GM06990 (cell line): ENCODE data around the gene AKAP6.

Source experiments
- DNase-seq: peaks from one replicate; pipeline ENCODE4 v3.0.0-alpha.2; 2011; ENCODE audit not compliant: insufficient read length; ENCODE audit errors: extremely low read depth
- H3K27me3 ChIP-seq: replicated peaks from 2 replicates; pipeline ENCODE4 v1.6.0; 2011; ENCODE audit warnings: low read length; ENCODE audit not compliant: control insufficient read depth, insufficient read depth
- H3K36me3 ChIP-seq: 2 replicates; pipeline ENCODE4 v1.5.1; 2011; ENCODE audit warnings: low read length; ENCODE audit not compliant: control insufficient read depth, insufficient read depth
- H3K4me3 ChIP-seq: replicated peaks from 2 replicates; pipeline ENCODE4 v1.5.1; 2011; ENCODE audit warnings: low read depth, mild to moderate bottlenecking, control low read depth, low read length
- TF ChIP-seq, protein P1 (sequence below): IDR thresholded peaks from 2 replicates; pipeline ENCODE4 v1.5.1; 2011; ENCODE audit warnings: low read length, control low read depth, mild to moderate bottlenecking, inconsistent platforms; ENCODE audit not compliant: insufficient read depth, poor library complexity, severe bottlenecking

AKAP6 gene

DNA sequence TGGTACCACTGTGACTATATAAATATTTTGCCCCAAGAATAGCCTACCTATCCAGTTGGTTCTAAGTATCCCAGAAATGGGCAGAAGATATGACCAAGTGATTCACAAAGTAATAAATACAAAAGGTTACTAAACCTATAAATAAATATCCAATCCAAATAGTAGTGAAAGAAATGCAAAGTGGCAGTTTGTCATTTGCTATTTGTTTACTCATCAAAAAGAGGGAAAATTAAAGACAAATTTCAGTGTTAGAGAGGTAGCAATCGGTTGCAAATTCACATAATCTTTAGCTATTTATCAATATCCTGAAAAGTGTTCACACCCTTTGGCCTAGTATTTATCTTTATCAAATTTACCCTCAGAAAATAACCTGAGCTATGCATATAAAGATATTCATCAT, 473.2 kb downstream of the AKAP6 start:
- TF ChIP-seq, protein P1, sequence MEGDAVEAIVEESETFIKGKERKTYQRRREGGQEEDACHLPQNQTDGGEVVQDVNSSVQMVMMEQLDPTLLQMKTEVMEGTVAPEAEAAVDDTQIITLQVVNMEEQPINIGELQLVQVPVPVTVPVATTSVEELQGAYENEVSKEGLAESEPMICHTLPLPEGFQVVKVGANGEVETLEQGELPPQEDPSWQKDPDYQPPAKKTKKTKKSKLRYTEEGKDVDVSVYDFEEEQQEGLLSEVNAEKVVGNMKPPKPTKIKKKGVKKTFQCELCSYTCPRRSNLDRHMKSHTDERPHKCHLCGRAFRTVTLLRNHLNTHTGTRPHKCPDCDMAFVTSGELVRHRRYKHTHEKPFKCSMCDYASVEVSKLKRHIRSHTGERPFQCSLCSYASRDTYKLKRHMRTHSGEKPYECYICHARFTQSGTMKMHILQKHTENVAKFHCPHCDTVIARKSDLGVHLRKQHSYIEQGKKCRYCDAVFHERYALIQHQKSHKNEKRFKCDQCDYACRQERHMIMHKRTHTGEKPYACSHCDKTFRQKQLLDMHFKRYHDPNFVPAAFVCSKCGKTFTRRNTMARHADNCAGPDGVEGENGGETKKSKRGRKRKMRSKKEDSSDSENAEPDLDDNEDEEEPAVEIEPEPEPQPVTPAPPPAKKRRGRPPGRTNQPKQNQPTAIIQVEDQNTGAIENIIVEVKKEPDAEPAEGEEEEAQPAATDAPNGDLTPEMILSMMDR = no peak
- DNase-seq = no peak
- Histone ChIP-seq H3K4me3 (no peak overlapping the region), H3K36me3 (no peaks in the 10 kb centered on the region), H3K27me3 (no peaks in the 10 kb centered on the region)

DNA sequence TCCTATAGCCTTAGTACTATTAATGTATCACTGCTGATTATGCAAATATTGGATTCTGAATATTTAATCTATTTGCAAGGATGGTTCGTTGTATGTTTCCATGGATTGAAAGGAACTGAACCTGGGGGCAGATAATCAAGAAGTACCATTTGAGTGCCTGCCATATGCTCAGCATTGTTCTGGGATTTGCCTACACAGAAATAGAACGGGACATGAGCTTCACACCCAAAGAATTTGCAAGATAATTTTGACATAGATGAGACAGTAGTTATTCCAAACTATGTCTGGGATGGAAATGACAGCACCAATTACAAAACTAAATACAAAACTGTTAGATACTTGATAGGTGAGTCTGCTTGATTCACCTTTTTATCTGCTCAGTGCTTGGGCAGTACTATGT, 476.9 kb downstream of the AKAP6 start:
- TF ChIP-seq, protein P1 = no peak

DNA sequence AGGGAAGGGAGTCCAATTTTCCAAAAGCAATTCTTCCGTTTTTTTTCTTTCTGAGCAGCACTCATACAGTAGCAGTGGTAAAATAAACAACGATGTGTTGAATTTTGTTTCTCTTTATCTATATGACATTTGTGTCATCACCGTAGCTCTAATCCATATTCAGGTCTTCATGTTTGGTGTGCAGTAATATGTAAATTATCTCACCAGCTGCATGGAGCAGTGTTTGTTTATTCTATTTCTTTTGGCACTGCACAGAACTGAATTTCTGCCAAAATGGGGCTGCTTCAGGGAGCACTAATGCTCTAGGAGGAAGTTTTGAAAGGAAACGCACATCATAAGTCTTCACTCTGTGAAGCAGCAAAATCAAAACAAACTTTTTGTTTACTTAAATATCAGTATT, 479.5 kb downstream of the AKAP6 start:
- H3K4me3 ChIP-seq = no peak overlapping the region
- H3K36me3 ChIP-seq = no peaks in the 10 kb centered on the region
- no peak for DNase-seq
- H3K27me3 ChIP-seq = no peaks in the 10 kb centered on the region
- TF ChIP-seq, protein P1 = no peak

More for the DNA sequence above, 476.9 kb downstream of the AKAP6 start:
- DNase-seq = no peak
- no peak overlapping the region for H3K4me3 ChIP-seq
- no peaks in the 10 kb centered on the region for H3K36me3 ChIP-seq
- no peaks in the 10 kb centered on the region for H3K27me3 ChIP-seq

DNA sequence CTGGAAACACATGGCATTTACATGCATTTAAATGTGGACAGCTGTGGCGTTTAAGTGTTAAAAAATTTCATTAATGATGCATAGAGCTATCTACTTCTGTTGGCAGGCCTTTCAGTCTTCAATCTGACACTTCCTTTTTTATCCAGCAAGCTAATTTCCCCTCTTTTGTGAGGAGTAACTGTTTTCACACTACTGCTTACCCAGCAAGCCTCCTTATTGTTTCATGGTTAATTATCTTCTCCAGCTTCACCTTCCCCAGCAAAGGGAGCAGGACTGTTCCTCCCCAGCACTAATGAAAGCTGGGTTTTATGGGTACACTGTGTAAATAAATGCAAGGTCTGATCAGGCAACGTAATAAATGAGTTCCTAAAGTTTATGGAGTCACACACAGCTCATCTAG, 480.2 kb downstream of the AKAP6 start:
- TF ChIP-seq, protein P1 = no peak
- no peaks in the 10 kb centered on the region for H3K36me3 ChIP-seq
- no peaks in the 10 kb centered on the region for H3K27me3 ChIP-seq
- no peak for DNase-seq
- no peak overlapping the region for H3K4me3 ChIP-seq

DNA sequence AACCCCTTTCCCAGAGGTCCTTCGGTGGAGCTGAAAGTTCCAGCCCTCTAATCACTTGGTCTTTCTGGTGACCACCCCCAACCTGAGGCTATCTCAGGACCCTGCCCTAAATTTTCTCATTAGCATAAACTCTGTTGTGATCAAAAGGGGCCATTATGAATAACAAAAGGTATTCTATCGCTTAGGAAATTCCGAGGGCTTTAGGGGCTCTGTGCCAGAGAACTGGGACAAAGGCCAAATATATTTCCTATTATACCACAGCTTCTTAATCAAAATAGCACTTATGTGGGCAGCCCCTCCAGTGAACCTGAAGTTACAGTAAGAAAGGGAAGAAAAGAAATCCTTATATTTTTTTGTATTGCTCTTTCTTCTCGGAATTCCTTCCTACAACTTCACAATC, 484.3 kb downstream of the AKAP6 start:
- Histone ChIP-seq H3K36me3 (no peaks in the 10 kb centered on the region), H3K27me3 (no peaks in the 10 kb centered on the region), H3K4me3 (no peak overlapping the region)
- DNase-seq = no peak
- TF ChIP-seq, protein P1 = no peak

DNA sequence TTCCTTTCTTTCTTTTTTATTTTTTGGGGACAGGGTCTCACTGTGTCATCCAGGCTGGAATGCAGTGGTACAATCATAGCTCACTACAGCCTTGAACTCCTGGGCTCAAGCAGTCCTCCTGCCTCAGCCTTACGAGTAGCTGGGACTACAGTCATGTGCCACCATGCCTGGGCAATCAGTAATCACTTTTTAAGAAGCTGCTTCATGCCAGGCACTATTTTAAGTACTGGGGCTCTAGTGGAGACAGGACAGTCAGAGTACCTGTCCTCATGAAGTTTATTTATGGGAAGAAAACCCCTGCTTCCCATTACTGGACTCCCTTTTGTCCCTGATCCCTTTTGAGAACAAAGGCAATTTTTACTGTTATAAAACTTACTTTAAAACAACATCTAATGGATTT, 485.6 kb downstream of the AKAP6 start:
- TF ChIP-seq, protein P1 = no peak
- no peak for DNase-seq

More for the DNA sequence above, 485.6 kb downstream of the AKAP6 start:
- Histone ChIP-seq H3K4me3 (no peak overlapping the region), H3K27me3 (no peaks in the 10 kb centered on the region), H3K36me3 (no peaks in the 10 kb centered on the region)
